Endothelial cell of umbilical vein (primary cell): ENCODE data around the gene AGO4. TPM values are rescaled to one million over a fixed set of nuclear protein-coding genes. Genes with fewer than 3 reads are reported as not detected.
"Not testable (repeated sequence)": the region's sequence is repeated elsewhere in the genome, so short reads cannot be mapped to it uniquely, and the experiment has no call there.

Experiments
- BruUV-seq: library from RNA; stranded (reverse); fragments of 400-500 nt; replicated peaks from 2 replicates; lab custom pipeline; 2021; lab: Mats Ljungman, UMichigan
- CTCF ChIA-PET: fragments of 300-600, 350-600 bp; sonication (Branson Sonifier 250); formaldehyde crosslinking; loops from one replicate; lab custom pipeline; 2021; ENCODE audit warnings: antibody characterized with exemption, inconsistent platforms; lab: Charles Lee
- POLR2A ChIA-PET: fragments of 300-600, 350-600 bp; sonication (Branson Sonifier 250); formaldehyde crosslinking; loops from one replicate; lab custom pipeline; 2021; ENCODE audit warnings: antibody characterized with exemption, inconsistent platforms; lab: Charles Lee
- DNase-seq: peaks from one replicate; pipeline ENCODE4 v3.0.0-alpha.2; 2011; ENCODE audit warnings: low read depth, low spot score
- FAIRE-seq: peaks from 2 replicates; lab custom pipeline; 2011; peaks lifted over from hg19 to GRCh38; lab: Jason Lieb, UNC
- H2AFZ ChIP-seq: 2 replicates; pipeline ENCODE4 v1.6.0; 2012; ENCODE audit warnings: low read depth, low read length, control low read depth, inconsistent platforms
- H3K27ac ChIP-seq: 2 replicates; pipeline ENCODE4 v1.5.1; 2011; ENCODE audit warnings: low read depth, mild to moderate bottlenecking, control low read depth, low read length, moderate library complexity; ENCODE audit not compliant: insufficient read depth
- H3K27me3 ChIP-seq, 2 experiments: 2 replicates each; pipeline versions ENCODE4 v1.6.0 to v1.6.1; 2011; ENCODE audit warnings: low read length in 2 of 2, mixed read lengths in 1 of 2; ENCODE audit not compliant: control insufficient read depth in 2 of 2, insufficient read depth in 2 of 2
- H3K36me3 ChIP-seq, 2 experiments: 2 replicates in 1 of 2; 3 replicates in 1 of 2; pipeline ENCODE4 v1.5.1; 2011; ENCODE audit warnings: low read length in 2 of 2, mild to moderate bottlenecking in 1 of 2, moderate library complexity in 1 of 2; ENCODE audit not compliant: control insufficient read depth in 2 of 2, insufficient read depth in 2 of 2; ENCODE audit errors: extremely low read depth in 1 of 2
- H3K4me1 ChIP-seq: 3 replicates; pipeline ENCODE4 v1.5.1; 2011; ENCODE audit warnings: mild to moderate bottlenecking, low read length; ENCODE audit not compliant: control insufficient read depth, insufficient read depth; ENCODE audit errors: extremely low read depth
- H3K4me2 ChIP-seq: 2 replicates; pipeline ENCODE4 v1.6.1; 2011; ENCODE audit warnings: low read length, control low read depth, mixed read lengths; ENCODE audit not compliant: insufficient read depth
- H3K4me3 ChIP-seq, 3 experiments: fragments of 200-600 bp in 1 of 3; sonication (generic), shearing (Covaris generic) in 1 of 3; replicated peaks in 1 of 3; 2 replicates each; pipeline ENCODE4 v1.5.1; 2011 to 2016; ENCODE audit warnings: control low read depth in 3 of 3, low read length in 3 of 3, mild to moderate bottlenecking in 2 of 3, inconsistent platforms in 1 of 3, low read depth in 1 of 3, moderate library complexity in 1 of 3; ENCODE audit not compliant: insufficient read depth in 1 of 3
- H3K79me2 ChIP-seq: 2 replicates; pipeline ENCODE4 v1.6.0; 2012; ENCODE audit warnings: low read length, inconsistent platforms; ENCODE audit not compliant: control insufficient read depth, insufficient read depth
- H3K9ac ChIP-seq: replicated peaks from 2 replicates; pipeline ENCODE3; 2011; ENCODE audit warnings: low read length, control low read depth; ENCODE audit not compliant: insufficient read depth; ENCODE audit errors: extremely low read depth
- H3K9me1 ChIP-seq: replicated peaks from 3 replicates; pipeline ENCODE4 v1.6.0; 2011; ENCODE audit warnings: mild to moderate bottlenecking, low read length; ENCODE audit not compliant: control insufficient read depth, insufficient read depth; ENCODE audit errors: extremely low read depth
- H3K9me3 ChIP-seq: replicated peaks from 2 replicates; pipeline ENCODE4 v1.5.1; 2012; ENCODE audit warnings: low read length, inconsistent platforms; ENCODE audit not compliant: control insufficient read depth, insufficient read depth
- H4K20me1 ChIP-seq: replicated peaks from 2 replicates; pipeline ENCODE3; 2011; ENCODE audit warnings: mild to moderate bottlenecking, low read length; ENCODE audit not compliant: control insufficient read depth, insufficient read depth; ENCODE audit errors: extremely low read depth
- EZH2 ChIP-seq: IDR thresholded peaks from 2 replicates; pipeline ENCODE4 v1.6.1; 2012; ENCODE audit warnings: borderline replicate concordance, low read depth, mild to moderate bottlenecking, moderate library complexity, low read length, inconsistent platforms; ENCODE audit not compliant: severe bottlenecking
- FOS ChIP-seq: IDR thresholded peaks from 2 replicates; pipeline ENCODE4 v1.6.1; 2011; ENCODE audit warnings: mild to moderate bottlenecking, low read length, moderate library complexity, borderline replicate concordance; ENCODE audit not compliant: insufficient read depth
- GATA2 ChIP-seq: IDR thresholded peaks from 2 replicates; pipeline ENCODE4 v1.7.0; 2011; ENCODE audit warnings: low read depth, mild to moderate bottlenecking, moderate library complexity, mixed read lengths, low read length; ENCODE audit not compliant: insufficient read length, insufficient read depth
- JUN ChIP-seq: IDR thresholded peaks from 2 replicates; pipeline ENCODE4 v1.6.1; 2011; ENCODE audit warnings: borderline replicate concordance, low read depth; ENCODE audit not compliant: insufficient read length, insufficient read depth
- MAX ChIP-seq: IDR thresholded peaks from 2 replicates; pipeline ENCODE4 v1.6.1; 2011; ENCODE audit not compliant: insufficient read depth, insufficient read length
- MYC ChIP-seq: IDR thresholded peaks from one replicate; pipeline ENCODE4 v1.6.1; 2011; ENCODE audit warnings: mild to moderate bottlenecking, low read depth, low read length
- POLR2A ChIP-seq: IDR thresholded peaks from 2 replicates; pipeline ENCODE4 v1.6.1; 2012; ENCODE audit warnings: low read depth, mild to moderate bottlenecking, control low read depth, low read length
- POLR2AphosphoS5 ChIP-seq: IDR thresholded peaks from 2 replicates; pipeline ENCODE4 v1.6.1; 2012; ENCODE audit warnings: low read depth, mild to moderate bottlenecking, control low read depth, low read length, moderate library complexity; ENCODE audit not compliant: insufficient read depth
- dilution Hi-C: fragments of 300-500 bp; cut with MboI; formaldehyde crosslinking; loops from one replicate; pipeline ENCODE4 v1.15.0; 2019; ENCODE audit warnings: low sequenced_read_pairs; ENCODE audit not compliant: extremely low pct_ligation_motif_present
- intact Hi-C: fragments of 100-400 bp; cut with micrococcal nuclease; formaldehyde crosslinking; loops from one replicate; pipeline ENCODE4 v1.10.0; 2022
- polyA plus RNA-seq, 4 experiments: library from polyadenylated mRNA; depleted of rRNA in 3 of 4; stranded (reverse) in 3 of 4; unstranded in 1 of 4; fragments of >200 nt; gene quantifications; 2 replicates each; pipeline versions ENCODE4 v1.2.1 to v1.2.3, GENCODE V29; 2011 to 2012; ENCODE audit warnings: missing spikeins in 1 of 4
- total RNA-seq: library from RNA; stranded (reverse); gene quantifications from 2 replicates; pipeline ENCODE4 v1.2.3, GENCODE V29; 2021
- TF ChIP-seq, protein P1 (sequence below), 2 donors: IDR thresholded peaks; 1 replicate in 1 of 2; 2 replicates in 1 of 2; pipeline ENCODE4 v1.5.1; 2011; ENCODE audit warnings: low read length in 2 of 2, mild to moderate bottlenecking in 2 of 2, moderate library complexity in 2 of 2, control low read depth in 1 of 2, inconsistent platforms in 1 of 2, low read depth in 1 of 2; ENCODE audit not compliant: insufficient read depth in 1 of 2; ENCODE audit errors: extremely low read depth in 1 of 2

Gene AGO4
- total and polyA plus RNA-seq, 2 donors (not counting 3 experiments of a cell fraction or from before 2014, with no cell fraction given) = 11.1 to 19.8 TPM

DNA sequence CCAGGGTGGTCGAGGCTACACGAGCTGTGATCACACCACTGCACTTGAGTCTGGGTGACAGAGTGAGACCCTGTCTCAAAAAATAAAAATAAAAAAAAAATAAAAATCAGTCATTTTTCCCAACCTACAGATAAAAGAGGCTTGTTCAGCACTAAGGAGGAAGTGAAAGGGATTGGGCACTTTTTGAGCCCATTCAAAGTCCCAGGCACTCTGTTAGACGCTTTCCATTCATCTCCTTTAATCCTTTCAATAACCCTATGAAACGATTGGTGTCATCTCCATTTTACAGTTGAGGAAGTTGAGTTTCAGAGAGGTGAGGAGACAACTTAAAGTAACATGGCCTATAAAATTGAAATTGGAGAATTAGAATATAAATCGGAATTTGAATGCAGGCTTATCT is 10.4 kb upstream of the AGO4 start:
- Histone ChIP-seq H3K9me3 (no peaks in the 10 kb centered on the region), H3K9ac (no peak overlapping the region), H3K9me1 (no peaks in the 10 kb centered on the region), H3K27me3 (no peaks in the 10 kb centered on the region), H3K4me1 (no peaks in the 10 kb centered on the region), H3K27ac (no peak overlapping the region), H2AFZ (no peak overlapping the region), H3K4me2 (no peak overlapping the region), H4K20me1 (no peaks in the 10 kb centered on the region), H3K36me3 (no peaks in the 10 kb centered on the region), H3K4me3 (no peak overlapping the region), H3K79me2 (no peaks in the 10 kb centered on the region)
- DNase-seq (no peak), FAIRE-seq (no peak)
- TF ChIP-seq, protein P1, sequence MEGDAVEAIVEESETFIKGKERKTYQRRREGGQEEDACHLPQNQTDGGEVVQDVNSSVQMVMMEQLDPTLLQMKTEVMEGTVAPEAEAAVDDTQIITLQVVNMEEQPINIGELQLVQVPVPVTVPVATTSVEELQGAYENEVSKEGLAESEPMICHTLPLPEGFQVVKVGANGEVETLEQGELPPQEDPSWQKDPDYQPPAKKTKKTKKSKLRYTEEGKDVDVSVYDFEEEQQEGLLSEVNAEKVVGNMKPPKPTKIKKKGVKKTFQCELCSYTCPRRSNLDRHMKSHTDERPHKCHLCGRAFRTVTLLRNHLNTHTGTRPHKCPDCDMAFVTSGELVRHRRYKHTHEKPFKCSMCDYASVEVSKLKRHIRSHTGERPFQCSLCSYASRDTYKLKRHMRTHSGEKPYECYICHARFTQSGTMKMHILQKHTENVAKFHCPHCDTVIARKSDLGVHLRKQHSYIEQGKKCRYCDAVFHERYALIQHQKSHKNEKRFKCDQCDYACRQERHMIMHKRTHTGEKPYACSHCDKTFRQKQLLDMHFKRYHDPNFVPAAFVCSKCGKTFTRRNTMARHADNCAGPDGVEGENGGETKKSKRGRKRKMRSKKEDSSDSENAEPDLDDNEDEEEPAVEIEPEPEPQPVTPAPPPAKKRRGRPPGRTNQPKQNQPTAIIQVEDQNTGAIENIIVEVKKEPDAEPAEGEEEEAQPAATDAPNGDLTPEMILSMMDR (IDR thresholded peaks at IDR 0.05; ENCODE audit: extremely low read depth in 1 of 2, insufficient read depth in 1 of 2, low read depth in 1 of 2, low read length in 2 of 2) = no peak
- TF ChIP-seq MAX (no peak), EZH2 (no peak), FOS (no peak), GATA2 (no peak), POLR2AphosphoS5 (no peak), POLR2A (no peak), JUN (no peak), MYC (no peak)
- CTCF ChIA-PET = no interaction called here
- dilution Hi-C loops = no loop called here
- POLR2A ChIA-PET = no interaction called here
- BruUV-seq = no TSS peak
- intact Hi-C loops = no loop called here

- CTCF ChIA-PET = not testable (repeated sequence)
Measured at GRCh38 chr1:35798019-35798418, 9.8 kb upstream of the AGO4 start.

DNA sequence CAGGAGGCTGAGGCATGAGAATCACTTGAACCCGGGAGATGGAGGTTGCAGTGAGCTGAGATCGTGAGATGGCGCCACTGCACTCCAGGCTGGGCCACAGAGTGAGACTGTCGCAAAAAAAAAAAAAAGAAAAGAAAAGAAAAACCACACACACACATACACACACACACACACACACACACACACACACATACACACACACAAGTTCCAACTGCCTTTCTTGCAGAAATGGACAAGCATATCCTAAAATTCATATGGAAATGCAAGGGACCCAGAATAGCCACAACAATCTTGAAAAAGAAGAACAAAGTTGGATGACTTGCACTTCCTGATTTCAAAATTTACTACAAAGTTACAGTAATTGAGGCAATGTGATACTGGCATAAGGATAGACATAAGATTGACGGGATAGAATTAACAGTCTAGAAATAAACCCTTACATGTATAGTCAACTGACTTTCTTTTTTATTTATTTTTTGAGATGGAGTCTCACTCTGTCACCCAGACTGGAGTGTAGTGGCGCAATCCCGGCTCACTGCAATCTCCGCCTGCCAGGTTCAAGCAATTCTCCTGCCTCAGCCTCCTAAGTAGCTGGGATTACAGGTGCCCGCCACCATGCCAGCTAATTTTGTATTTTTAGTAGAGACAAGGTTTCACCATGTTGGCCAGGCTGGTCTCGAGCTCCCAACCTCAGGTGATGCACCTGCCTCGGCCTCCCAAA is 7.5 kb upstream of the AGO4 start:
- CTCF ChIA-PET, intact Hi-C loops, H3K9me1 ChIP-seq, H3K36me3 ChIP-seq, H3K4me2 ChIP-seq, BruUV-seq, dilution Hi-C loops, H3K4me3 ChIP-seq, H3K9ac ChIP-seq, DNase-seq, H3K27me3 ChIP-seq, H3K4me1 ChIP-seq, H3K79me2 ChIP-seq, H3K27ac ChIP-seq, H2AFZ ChIP-seq, FAIRE-seq, H4K20me1 ChIP-seq, H3K9me3 ChIP-seq, POLR2A ChIA-PET: not testable (repeated sequence)

More at GRCh38 chr1:35798019-35798418, 9.8 kb upstream of the AGO4 start:
- H3K27ac ChIP-seq, DNase-seq, H3K36me3 ChIP-seq, H3K9me1 ChIP-seq, H3K4me3 ChIP-seq, H3K9me3 ChIP-seq, FAIRE-seq, POLR2A ChIA-PET, H4K20me1 ChIP-seq, H3K27me3 ChIP-seq, H3K9ac ChIP-seq, dilution Hi-C loops, BruUV-seq, H3K79me2 ChIP-seq, H3K4me1 ChIP-seq, intact Hi-C loops, H3K4me2 ChIP-seq, H2AFZ ChIP-seq: not testable (repeated sequence)
